Bronchial epithelial cell (primary cell): ENCODE results near the gene SCT. TPM values are rescaled to one million over a fixed set of nuclear protein-coding genes. Genes with fewer than 3 reads are reported as not detected.

Source experiments
- DNase-seq: peaks from one replicate; pipeline ENCODE4 v3.0.0-alpha.2; 2010; ENCODE audit warnings: low read depth
- FAIRE-seq: peaks from 2 replicates; lab custom pipeline; 2011; peaks lifted over from hg19 to GRCh38; lab: Jason Lieb, UNC
- H3K27me3 ChIP-seq: 2 replicates; pipeline ENCODE4 v1.5.1; 2011; ENCODE audit warnings: low read length; ENCODE audit not compliant: control insufficient read depth, insufficient read depth
- H3K36me3 ChIP-seq: 2 replicates; pipeline ENCODE4 v1.5.1; 2011; ENCODE audit warnings: low read length; ENCODE audit not compliant: control insufficient read depth, insufficient read depth
- H3K4me3 ChIP-seq: 2 replicates; pipeline ENCODE4 v1.5.1; 2011; ENCODE audit warnings: mild to moderate bottlenecking, low read depth, low read length, control low read depth
- CTCF ChIP-seq: IDR thresholded peaks from 2 replicates; pipeline ENCODE4 v1.5.1; 2011; ENCODE audit warnings: mild to moderate bottlenecking, moderate library complexity, low read length, control low read depth, inconsistent platforms; ENCODE audit not compliant: insufficient read depth, severe bottlenecking
- total RNA-seq: library from RNA; depleted of rRNA; stranded (reverse); fragments of >200 nt; gene quantifications from 2 replicates; pipeline ENCODE4 v1.2.1, GENCODE V29; 2014

The SCT gene
- total RNA-seq, 1 donor from 2014 or later = not detected

GRCh38 chr11:640021-640706 is 13.2 kb upstream of the SCT start:
- TF ChIP-seq CTCF = no peak
- Histone ChIP-seq H3K36me3 (peaks cover 6% of the 10 kb centered on the region), H3K27me3 (peaks cover 17% of the 10 kb centered on the region), H3K4me3 (no peak overlapping the region)
- FAIRE-seq (no peak), DNase-seq (no peak)

- FAIRE-seq (no peak), DNase-seq (no peak)
- Histone ChIP-seq H3K36me3 (peaks cover 5% of the 10 kb centered on the region), H3K4me3 (no peak overlapping the region), H3K27me3 (peaks cover 17% of the 10 kb centered on the region)
- TF ChIP-seq CTCF = no peak
Observed at GRCh38 chr11:639332-639955, 12.5 kb upstream of the SCT start.

- Histone ChIP-seq H3K36me3 (peaks cover 1% of the 10 kb centered on the region), H3K27me3 (peaks cover 17% of the 10 kb centered on the region), H3K4me3 (no peak overlapping the region)
- TF ChIP-seq CTCF = no peak
- DNase-seq = no peak
- no peak for FAIRE-seq
Observed at GRCh38 chr11:638631-639331, 11.8 kb upstream of the SCT start.

- no peak for FAIRE-seq
- TF ChIP-seq CTCF = no peak
- H3K27me3 ChIP-seq = peaks cover 17% of the 10 kb centered on the region
- DNase-seq = no peak
- H3K36me3 ChIP-seq = no peaks in the 10 kb centered on the region
- H3K4me3 ChIP-seq = no peak overlapping the region
Observed at GRCh38 chr11:637593-638521, 10.9 kb upstream of the SCT start.

GRCh38 chr11:637333-637592 is 10.3 kb upstream of the SCT start:
- no peak for DNase-seq
- Histone ChIP-seq H3K4me3 (no peak overlapping the region), H3K36me3 (peaks cover 2% of the 10 kb centered on the region), H3K27me3 (peaks cover 17% of the 10 kb centered on the region)
- no peak for TF ChIP-seq CTCF
- no peak for FAIRE-seq
